Left renal cortex interstitium (tissue), 4 donors: Measurements from ENCODE around the gene FAM89B. TPM values are rescaled to one million over a fixed set of nuclear protein-coding genes. Genes with fewer than 3 reads are reported as not detected.

Experiments used
- DNase-seq, 4 donors: peaks; one replicate each; pipeline ENCODE4 v3.0.0-alpha.2; 2013; ENCODE audit warnings: low read depth in 4 of 4, low spot score in 2 of 4, missing footprints in 1 of 4
- polyA plus RNA-seq, 4 donors: library from polyadenylated mRNA; unstranded; fragments of 120-200 nt; gene quantifications; one replicate each; pipeline ENCODE4 v1.2.1, GENCODE V29; 2013; ENCODE audit not compliant: insufficient read length in 4 of 4

The FAM89B gene
- polyA plus RNA-seq, 4 donors = 20.1 to 41.3 (median 29.2) TPM

DNA sequence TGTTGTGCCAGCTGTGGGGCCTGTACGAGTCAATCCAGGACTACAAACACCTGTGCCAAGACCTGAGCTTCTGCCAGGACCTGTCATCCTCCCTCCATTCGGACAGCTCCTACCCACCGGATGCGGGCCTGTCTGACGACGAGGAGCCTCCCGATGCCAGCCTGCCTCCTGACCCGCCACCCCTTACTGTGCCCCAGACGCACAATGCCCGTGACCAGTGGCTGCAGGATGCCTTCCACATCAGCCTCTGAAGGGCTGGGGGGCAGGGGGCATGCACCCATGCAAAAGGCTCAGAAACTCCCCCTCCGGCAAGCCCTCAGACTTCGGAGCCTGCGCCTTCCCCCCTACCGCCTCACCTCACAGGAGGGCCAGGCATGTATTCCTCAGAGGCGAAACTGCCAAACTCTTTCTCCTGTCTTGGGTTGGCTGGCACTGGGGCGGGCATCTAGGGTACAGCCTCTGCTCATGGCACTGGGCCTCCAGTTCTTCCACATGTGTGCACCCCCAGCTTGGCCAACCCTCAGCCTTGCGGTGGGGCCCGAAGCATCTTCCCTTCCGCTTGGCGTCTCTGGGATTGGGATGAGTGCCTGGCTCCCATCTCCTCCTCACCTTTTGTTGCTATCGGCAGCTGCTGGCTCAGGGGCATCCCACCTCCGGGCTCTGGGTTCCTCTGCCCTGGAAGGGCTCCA lies 1.2 kb downstream of the FAM89B start:
- DNase-seq = no peak

DNA sequence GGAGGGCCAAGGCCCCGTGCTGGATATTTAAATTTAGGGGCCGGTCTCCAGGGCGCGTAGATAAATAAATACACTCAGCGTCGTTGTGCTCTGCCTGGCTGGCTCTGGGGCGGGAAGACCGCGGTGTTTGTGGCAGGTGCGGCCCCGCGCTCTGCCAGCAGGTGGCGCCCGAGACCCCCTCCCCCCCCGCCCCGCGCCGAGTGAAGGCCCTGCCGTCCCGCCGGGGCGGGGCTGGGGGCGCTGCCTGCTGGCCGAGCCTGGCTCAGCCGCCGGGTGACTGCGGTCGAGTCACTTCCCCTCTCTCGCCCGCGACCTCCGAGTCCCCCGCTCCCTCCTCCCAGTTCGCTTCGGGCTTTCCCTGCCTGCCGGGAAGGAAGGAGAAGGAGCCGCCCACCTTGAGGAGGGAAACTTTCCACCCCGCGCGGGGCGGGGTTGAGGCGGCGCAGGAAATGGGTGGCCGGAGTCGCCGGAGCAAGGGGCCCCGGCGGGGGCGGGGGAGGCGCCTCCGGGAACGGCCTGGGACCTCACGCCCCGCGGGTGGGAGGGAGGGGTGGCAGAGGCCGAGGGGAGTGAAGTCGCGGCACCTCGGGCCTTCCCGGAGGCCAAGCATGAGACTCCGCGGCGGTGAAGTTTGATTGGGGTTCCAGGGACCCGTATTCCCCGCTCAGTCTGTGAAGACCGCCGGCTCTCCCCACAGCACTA lies 1.9 kb downstream of the FAM89B start:
- no peak for DNase-seq

DNA sequence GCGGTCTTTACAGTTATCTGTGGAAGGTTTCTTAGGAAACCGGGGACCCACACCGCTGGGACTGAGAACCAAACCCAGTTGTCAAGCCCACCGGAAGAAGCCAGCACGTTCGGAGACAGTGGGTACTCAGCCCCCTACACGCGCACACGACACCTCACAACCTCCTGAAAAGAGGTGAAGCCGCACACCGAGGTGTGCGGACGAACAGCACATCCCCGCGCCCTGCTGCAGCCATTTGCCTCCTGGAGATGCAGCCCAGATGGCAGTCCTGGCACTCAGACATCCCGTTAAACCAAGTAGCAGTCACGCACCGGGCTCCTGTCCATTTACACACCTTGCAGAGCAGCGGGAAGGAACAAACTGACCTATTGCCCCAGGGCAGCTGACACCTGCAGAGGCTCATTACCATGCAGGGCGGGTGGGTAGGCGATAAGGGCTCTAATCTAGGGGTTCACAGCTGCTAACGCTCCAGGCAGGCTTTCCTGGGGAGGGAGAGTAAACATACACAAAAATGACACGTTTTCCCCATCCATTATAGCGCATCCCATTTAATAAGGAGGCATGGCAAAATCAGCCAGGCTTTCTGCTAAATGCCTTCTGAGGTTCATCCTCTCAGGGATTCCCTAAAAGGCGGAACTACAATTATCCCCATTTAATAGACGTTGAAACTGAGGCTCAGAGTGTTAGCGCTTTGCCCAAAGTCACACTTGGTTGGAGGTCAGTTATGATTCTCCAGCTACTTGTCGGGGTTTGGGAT lies 2.7 kb downstream of the FAM89B start:
- no peak for DNase-seq

DNA sequence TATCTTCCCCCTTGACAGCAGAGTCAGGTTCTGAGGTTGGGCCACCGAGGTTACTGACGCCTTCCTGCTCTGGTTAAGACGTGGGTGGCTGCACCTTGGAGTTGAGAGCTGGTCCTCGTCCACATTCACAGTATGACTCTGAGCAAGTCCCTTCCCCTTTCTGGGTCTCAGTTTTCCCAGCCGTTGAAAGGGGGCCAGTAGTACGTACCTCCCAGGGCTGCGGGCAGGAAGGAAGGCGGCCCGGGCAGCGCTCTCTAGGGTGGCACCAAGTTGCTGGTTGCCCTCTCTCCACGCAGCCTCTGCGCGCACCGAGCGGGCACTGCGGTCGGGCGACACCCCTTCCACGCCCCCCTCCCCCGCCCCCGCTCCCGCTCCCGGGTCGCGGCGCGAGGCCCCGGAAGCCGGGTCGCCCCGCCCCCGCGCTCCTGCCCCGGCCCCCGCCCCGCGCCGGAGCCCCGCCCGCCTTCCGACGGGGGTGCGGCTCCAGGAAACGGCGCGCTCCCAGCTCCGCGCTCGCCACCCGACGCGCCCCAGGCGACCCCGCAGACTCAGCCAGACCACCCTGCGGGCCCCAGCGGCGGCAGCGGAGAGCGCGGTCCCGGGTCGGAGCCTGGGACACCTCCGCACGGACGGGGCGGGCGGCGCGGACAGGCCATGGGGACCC lies 3.4 kb downstream of the FAM89B start, which contains the start of gene EHBP1L1:
Gene EHBP1L1 (plus strand): TSS at position 486 of the 664 bp plus-strand sequence. CDS start 250 bp downstream, outside the sequence.
- DNase-seq = no peak

DNA sequence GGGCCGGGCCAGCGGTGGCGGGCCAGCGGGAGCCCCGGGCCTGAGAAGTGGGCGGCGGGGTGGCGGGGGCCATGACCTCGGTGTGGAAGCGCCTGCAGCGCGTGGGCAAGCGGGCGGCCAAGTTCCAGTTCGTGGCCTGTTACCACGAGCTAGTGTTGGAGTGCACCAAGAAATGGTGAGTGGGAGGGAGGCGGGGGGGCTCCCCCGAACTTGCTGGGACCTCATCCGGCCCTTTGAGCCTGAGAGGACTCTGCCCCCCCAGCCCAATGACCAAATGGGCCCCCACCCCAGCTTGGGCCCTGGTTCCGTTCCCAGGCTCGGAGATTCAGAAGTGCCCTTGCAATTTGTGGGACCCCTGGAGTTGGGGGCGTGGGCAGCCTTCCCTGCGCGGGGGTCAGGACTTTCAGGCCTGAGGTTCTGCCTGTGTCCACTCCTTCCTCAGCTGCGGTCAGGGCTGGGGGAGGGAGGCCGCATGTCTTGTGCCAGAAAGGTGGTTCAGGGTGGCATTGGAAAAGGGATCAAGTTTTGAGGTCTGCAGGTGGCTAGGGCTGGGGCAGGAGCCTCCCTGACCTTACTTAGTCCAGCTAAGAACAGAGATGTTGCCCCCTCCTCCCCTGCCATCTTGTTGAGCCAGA lies 4.0 kb downstream of the FAM89B start:
- no peak for DNase-seq

DNA sequence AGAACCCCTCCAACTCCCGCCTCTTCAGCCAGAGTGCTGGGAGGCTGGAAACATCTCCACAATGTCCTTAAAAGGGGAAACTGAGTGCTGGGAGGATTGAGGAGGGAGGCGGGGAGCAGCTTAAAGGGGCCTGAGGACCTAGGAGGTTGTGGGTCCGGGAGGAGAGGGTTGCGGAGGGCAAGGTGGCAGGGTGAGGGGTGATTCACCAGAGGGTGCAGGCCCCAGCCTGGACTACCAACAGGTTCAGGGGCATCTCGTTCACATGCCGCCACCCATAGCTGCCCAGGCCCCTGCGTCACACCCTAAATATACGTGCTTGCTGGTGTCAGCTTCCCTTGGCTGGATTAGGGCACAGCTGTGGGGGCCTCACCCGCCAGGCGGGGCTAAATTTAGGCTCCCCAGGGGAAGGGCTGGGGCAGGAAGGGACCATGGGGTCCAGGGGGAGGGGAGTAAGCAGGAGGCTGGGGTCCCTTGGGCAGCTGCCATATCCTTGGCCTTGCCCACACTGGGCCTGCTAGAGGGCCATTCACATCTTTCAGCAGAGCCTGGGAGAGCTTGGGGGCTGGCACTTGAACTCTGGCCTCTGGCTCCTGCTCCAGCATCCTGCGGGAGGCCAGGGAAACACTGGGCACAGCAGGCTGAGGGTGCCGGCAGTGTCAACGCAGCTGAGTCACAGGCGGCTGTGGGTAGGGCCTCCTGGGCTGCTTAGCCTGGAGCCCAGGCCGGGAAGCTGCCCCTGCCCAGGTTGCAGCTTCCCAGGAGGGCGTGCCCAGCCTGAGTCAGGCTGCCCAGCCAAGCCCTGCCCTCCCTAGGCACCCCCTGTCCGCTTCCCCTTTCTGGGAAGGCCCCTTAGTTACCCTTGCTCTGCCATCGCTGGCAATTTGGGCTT lies 4.8 kb downstream of the FAM89B start:
- no peak for DNase-seq

DNA sequence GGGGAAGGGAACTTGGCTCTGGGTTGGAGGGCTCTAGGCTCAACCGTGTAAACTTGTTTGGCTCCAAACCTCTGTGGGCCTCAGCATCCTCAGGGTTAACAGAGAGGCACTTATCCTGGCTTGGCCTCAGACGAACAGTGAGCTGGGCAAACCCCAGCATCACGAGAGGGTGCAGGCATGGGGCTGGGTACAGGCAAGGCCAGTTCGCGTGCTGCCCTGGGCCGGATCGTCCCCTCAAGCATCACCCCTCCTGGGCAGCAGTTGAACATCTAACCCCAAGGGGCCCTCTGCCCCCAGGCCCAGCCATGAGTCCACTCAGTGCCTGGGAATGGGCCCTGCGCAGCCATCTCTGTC lies 5.4 kb downstream of the FAM89B start:
- no peak for DNase-seq

DNA sequence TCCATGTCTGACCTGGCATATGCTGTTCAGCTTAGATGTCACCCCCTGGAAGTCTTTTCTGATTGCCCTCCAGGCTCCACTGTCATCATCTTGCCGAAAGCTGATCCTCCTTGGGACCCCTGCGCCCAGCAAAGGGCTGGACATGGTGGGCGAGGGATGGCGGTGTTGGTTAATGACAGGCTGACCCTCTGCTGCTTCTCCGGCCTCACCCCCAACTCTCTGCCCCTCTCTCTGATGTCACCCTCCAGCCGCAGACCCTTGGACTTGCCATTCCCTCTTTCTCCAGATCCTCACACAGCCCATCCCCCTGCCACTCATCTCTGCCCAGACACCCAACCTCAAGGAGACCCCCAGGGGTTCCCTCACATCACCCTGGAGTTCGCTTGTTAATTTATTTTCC lies 5.8 kb downstream of the FAM89B start:
- no peak for DNase-seq

DNA sequence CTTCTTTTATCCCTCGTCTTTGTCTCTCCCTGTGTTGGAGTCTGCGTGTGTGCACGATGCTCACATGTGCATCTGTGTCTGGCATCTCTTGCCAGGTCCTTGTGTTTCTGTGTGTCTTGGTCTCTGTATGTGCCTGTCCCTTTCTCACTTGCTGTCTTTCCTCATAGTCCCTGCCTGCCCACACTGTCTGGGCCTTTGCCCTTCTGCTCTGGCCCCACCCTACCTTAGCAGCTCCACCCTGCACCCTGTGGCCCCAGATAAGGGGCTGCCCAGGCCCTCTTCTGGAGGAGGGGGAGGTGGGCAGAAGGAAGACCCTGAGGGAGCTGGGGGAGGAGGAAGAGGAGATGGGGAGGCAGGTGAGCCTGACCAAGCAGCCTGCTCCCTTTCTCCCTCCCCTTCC lies 6.3 kb downstream of the FAM89B start:
- no peak for DNase-seq

DNA sequence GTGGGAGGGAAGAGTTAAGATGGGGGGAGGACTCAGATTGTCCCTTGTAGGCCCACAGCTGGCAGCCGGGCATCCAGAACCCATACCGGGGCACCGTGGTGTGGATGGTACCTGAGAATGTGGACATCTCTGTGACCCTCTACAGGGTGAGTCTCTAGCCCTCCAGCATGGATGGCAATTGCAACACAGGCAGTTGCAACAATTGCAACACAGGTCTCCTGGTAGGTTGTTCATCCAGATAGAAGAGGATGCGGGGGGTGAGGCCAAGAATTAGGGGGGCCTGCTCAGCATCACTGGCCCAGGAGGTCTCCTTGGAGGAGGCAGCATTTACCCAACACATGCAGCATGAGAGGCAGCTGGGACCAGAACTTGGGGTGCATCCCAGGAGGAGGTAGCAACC lies 7.0 kb downstream of the FAM89B start:
- DNase-seq = no peak

DNA sequence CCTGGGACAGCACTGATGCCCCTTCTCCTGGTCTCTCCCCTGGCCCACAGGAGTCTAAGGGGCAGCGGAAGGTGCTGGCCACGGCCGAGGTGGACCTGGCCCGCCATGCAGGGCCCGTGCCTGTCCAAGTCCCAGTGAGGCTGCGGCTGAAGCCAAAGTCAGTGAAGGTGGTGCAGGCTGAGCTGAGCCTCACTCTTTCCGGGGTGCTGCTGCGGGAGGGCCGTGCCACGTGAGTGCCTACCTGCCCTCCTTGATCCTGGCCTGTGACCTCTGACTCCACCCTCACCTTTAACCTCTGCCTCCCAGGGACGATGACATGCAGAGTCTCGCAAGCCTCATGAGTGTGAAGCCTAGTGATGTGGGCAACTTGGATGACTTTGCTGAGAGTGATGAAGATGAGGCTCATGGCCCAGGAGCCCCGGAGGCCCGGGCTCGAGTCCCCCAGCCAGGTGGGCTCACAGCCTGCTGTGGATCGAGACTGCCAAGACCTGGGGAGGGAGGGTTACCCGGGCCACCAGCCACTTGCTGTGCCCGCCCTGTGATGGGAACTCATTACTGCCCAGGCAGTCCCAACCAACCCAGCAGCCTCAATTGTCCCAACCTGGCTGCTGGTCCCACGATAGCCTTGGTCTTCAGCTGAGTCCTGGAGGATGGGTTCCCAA lies 7.8 kb downstream of the FAM89B start:
- no peak for DNase-seq

DNA sequence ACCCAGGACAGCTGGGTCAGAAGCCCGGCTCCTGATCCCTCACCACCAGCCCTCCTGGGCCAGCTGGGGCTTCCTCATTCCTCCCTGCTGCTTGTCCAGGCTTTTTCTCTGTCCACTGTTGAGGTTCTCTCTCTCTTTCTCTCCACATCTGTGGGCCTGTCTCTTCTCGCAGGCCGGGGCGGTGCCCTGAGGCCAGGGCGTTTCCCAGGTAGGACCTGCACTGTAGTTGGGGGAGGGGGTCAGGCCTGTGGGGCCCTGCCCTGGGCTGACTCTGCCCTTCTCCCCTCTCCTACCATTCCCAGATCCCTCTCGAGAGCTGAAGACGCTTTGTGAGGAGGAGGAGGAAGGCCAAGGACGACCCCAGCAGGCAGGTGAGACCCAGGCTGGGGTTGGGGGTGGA lies 8.4 kb downstream of the FAM89B start:
- no peak for DNase-seq

DNA sequence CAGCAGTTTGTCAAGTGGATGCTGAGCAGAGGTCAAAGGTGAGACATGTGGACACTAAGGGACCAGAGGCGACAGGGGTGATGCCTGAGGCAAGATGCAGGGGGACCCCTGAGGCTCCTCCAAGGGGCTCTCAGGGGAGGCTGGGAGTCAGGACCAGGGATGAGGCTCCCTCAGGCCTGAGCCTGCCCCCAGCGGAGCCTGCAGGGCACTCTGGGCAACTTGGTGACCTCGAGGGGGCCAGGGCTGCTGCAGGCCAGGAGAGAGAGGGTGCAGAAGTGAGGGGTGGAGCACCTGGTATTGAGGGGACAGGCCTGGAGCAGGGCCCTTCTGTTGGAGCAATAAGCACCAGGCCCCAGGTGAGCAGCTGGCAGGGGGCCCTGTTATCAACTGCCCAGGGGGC lies 9.6 kb downstream of the FAM89B start:
- DNase-seq = no peak

DNA sequence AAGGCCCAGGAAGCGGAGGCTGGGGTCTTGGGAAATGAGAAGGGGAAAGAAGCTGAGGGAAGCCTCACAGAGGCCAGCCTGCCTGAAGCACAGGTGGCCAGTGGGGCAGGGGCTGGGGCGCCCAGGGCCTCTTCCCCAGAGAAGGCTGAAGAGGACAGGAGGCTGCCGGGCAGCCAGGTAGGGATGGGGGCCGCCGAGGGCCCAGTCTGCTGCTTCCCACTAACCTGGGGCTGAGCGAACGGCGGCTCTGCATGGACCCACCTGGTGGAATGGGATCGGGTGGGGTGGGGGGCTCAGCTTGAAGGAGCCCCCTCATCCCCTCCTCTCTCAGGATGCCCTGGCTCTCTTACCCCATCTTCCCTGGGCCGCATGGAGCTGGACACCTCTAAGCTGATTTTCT lies 11.3 kb downstream of the FAM89B start:
- no peak for DNase-seq

DNA sequence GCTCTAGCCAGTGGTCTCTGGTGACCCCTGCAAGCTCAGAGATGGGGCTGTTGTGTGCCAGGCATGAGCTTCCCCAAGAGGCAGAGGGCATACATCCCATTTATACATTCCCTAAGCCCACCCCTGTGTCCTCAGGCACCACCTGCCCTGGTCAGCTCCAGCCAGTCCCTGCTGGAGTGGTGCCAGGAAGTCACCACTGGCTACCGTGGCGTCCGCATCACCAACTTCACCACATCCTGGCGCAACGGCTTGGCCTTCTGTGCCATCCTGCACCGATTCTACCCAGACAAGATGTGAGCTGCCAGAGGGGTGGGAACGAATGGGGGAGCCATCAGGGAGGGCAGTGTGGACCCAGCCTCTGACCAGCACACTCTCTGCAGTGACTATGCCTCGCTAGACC lies 11.8 kb downstream of the FAM89B start:
- DNase-seq = no peak

DNA sequence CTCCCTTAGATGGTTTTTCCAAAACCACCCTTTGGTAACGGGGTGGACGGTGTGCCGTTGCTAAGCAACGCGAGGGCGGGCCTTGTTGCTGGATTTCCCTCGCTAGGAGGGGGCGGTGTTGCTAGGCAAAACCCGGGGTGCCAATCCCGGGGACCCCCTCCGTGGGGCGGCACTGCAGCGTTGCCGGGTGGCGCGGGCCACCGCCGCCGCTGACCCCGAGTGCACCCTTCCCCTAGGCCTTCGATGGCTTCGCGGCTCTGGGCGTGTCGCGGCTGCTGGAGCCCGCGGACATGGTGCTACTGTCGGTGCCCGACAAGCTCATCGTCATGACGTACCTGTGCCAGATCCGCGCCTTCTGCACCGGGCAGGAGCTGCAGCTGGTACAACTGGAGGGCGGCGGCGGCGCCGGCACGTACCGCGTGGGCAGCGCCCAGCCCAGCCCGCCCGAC lies 12.4 kb downstream of the FAM89B start:
- no peak for DNase-seq

DNA sequence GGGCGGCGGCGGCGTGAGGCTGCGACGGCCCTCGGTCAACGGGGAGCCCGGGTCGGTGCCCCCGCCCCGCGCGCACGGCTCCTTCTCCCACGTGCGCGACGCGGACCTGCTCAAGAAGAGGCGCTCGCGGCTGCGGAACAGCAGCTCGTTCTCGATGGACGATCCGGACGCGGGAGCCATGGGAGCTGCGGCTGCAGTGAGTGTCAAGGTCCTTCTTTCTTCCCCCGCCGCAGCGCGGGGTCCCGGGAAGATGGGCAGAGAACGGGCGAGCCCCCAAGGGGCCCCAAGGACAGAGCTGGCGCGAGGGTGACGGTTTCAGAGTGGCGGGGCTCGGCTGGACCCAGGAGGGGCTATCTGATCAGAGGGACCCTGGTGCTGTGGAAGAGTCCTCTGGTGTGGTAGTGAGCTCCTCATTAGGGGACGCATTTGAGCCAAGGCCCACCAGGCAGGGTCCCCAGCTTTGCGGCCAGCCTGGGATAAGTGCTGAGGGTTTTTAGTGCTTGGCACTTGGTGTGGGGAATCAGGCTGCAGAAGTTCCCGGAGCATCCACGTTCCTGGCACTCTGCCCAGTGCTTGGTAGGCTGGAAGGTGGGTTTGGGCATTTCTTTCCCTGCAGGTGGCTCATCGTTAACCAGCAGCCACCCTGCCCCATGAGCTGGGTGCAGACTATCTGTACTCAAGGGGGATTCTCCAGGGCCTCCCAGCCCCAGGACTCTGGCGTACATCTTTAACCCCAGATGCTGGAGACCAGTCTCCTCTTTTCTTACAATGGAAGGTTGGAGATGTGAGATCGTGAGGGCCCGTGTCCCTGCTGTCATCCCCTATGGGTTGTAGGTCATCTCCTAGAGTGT lies 13.3 kb downstream of the FAM89B start:
- DNase-seq = no peak

DNA sequence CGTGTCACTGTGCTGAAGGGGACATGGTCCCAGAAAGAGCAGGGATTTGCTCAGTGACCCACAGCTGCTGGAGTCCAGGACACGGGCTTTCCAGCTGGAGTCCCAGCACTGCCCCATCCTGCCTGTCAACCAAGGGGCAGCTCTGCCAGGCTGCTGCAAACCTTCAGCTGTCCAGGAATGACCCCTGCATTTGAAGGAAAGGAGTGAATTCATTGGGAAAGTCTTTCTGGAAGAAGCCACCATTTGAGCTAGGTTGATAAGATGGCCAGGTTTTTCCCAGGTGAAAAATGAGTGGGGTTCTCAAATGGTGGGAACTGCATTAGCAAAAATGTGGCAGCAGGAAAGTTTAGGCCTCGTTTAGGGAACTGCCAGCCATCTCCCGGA lies 13.9 kb downstream of the FAM89B start:
- DNase-seq = no peak
